Body of pancreas (tissue), 4 donors: Measurements from ENCODE around the gene ADGRE3. TPM values are rescaled to one million over a fixed set of nuclear protein-coding genes. Genes with fewer than 3 reads are reported as not detected.
"Not testable (repeated sequence)": the region's sequence is repeated elsewhere in the genome, so short reads cannot be mapped to it uniquely, and the experiment has no call there.

Source experiments
- ATAC-seq: fragments of 150-250 bp; one replicate; pipeline ENCODE4 v1.9.1; 2016
- DNase-seq, 4 donors: peaks; one replicate each; pipeline ENCODE4 v3.0.0-alpha.2; 2019
- H3K27ac ChIP-seq, 4 donors: fragments of 200-600 bp; sonication (generic); 1 replicate in 3 of 4; 2 replicates in 1 of 4; pipeline versions ENCODE4 v1.5.1 to v1.6.1; 2016 to 2019; ENCODE audit warnings: mild to moderate bottlenecking in 1 of 4, mixed read lengths in 1 of 4, moderate library complexity in 1 of 4
- H3K27me3 ChIP-seq, 2 donors: fragments of 200-600 bp; sonication (generic); one replicate each; pipeline ENCODE4 v1.6.0; 2016; ENCODE audit warnings: mild to moderate bottlenecking in 1 of 2
- H3K36me3 ChIP-seq, 2 donors: fragments of 200-600 bp; sonication (generic); replicated peaks in 1 of 2; 2 replicates each; pipeline ENCODE4 v1.5.1; 2016; ENCODE audit warnings: low read depth in 2 of 2; ENCODE audit not compliant: insufficient read depth in 1 of 2
- H3K4me1 ChIP-seq: fragments of 200-600 bp; sonication (generic); one replicate; pipeline ENCODE4 v1.6.0; 2016
- H3K4me3 ChIP-seq, 2 donors: fragments of 200-600 bp; sonication (generic); 1 replicate in 1 of 2; 2 replicates in 1 of 2; pipeline ENCODE4 v1.5.1; 2016 to 2019
- H3K9me3 ChIP-seq, 3 donors: fragments of 200-600 bp; sonication (generic); 1 replicate in 2 of 3; 2 replicates in 1 of 3; pipeline ENCODE4 v1.5.1; 2016
- CTCF ChIP-seq, 7 experiments: fragments of 450-650 bp in 4 of 7; fragments of 200-600 bp in 3 of 7; sonication (generic) in 3 of 7; IDR thresholded peaks; one replicate each; pipeline ENCODE4 v1.5.1; 2016 to 2019; ENCODE audit warnings: antibody characterized with exemption in 7 of 7
- POLR2A ChIP-seq, 3 donors: fragments of 450-650 bp; IDR thresholded peaks; one replicate each; pipeline ENCODE4 v1.6.1; 2016; ENCODE audit warnings: antibody characterized with exemption in 3 of 3, mild to moderate bottlenecking in 2 of 3
- WGBS, 2 donors: methylation state at CpG; one replicate each; pipeline ENCODE4 v1.1.5; 2017; 5-methylcytosine and 5-hydroxymethylcytosine counted together
- intact Hi-C: fragments of 100-400 bp; cut with DNase I; formaldehyde crosslinking; loops from one replicate; pipeline ENCODE4 v1.15.1; 2023
- total RNA-seq, 2 donors: library from RNA; depleted of rRNA; stranded (reverse); fragments of >200 nt; gene quantifications; one replicate each; pipeline ENCODE4 v1.1.0, GENCODE V29; 2016

The ADGRE3 gene
- total RNA-seq, 2 donors from 2014 or later = not detected

- H3K27me3 ChIP-seq = no peaks in the 10 kb centered on the region
- no peaks in the 10 kb centered on the region for H3K4me1 ChIP-seq
- no peaks in the 10 kb centered on the region for H3K9me3 ChIP-seq
- WGBS, 2 donors = 31 to 42% methylated on average over 4 of the region's 4 CpGs
- no peaks in the 10 kb centered on the region for H3K36me3 ChIP-seq
- DNase-seq (peak in 1 of 4 donors; percentile 28), ATAC-seq (no peak)
- no peak for TF ChIP-seq POLR2A (IDR thresholded peaks at IDR 0.05)
- TF ChIP-seq CTCF (IDR thresholded peaks at IDR 0.05) = no peak
- no peak overlapping the region for H3K27ac ChIP-seq
- intact Hi-C loops = no loop called here
- no peak overlapping the region for H3K4me3 ChIP-seq
These were observed 60.6 kb downstream of the ADGRE3 start for GRCh38 chr19:14614099-14614412.

GRCh38 chr19:14613399-14614098 lies 61.1 kb downstream of the ADGRE3 start:
- 51 to 67% methylated on average over 14 of the region's 14 CpGs for WGBS, 2 donors
- H3K4me1 ChIP-seq, H3K27me3 ChIP-seq, H3K27ac ChIP-seq, H3K9me3 ChIP-seq, ATAC-seq, DNase-seq, H3K36me3 ChIP-seq, H3K4me3 ChIP-seq, intact Hi-C loops: not testable (repeated sequence)

GRCh38 chr19:14612657-14613056 lies 62.0 kb downstream of the ADGRE3 start:
- TF ChIP-seq CTCF (IDR thresholded peaks at IDR 0.05) (no peak), POLR2A (IDR thresholded peaks at IDR 0.05) (no peak)
- ATAC-seq = no peak
- no peak overlapping the region for H3K4me3 ChIP-seq
- H3K4me1 ChIP-seq = no peaks in the 10 kb centered on the region
- intact Hi-C loops = no loop called here
- H3K27me3 ChIP-seq = no peaks in the 10 kb centered on the region
- H3K36me3 ChIP-seq = no peaks in the 10 kb centered on the region
- no peak overlapping the region for H3K27ac ChIP-seq
- H3K9me3 ChIP-seq = no peaks in the 10 kb centered on the region
- WGBS, 2 donors = 71 to 88% methylated on average over 4 of the region's 4 CpGs
- DNase-seq = no peak

GRCh38 chr19:14612242-14612641 lies 62.4 kb downstream of the ADGRE3 start:
- H3K27ac ChIP-seq, H3K4me1 ChIP-seq, H3K36me3 ChIP-seq, H3K27me3 ChIP-seq, DNase-seq, intact Hi-C loops, H3K4me3 ChIP-seq, ATAC-seq, H3K9me3 ChIP-seq: not testable (repeated sequence)
- WGBS, 2 donors = 65 to 70% methylated on average over 5 of the region's 5 CpGs

GRCh38 chr19:14611051-14611450 lies 63.6 kb downstream of the ADGRE3 start:
- Histone ChIP-seq H3K9me3 (no peaks in the 10 kb centered on the region), H3K27ac (no peak overlapping the region), H3K27me3 (no peaks in the 10 kb centered on the region), H3K4me3 (no peak overlapping the region), H3K36me3 (no peaks in the 10 kb centered on the region), H3K4me1 (no peaks in the 10 kb centered on the region)
- WGBS, 2 donors = 48 to 55% methylated on average over 4 of the region's 4 CpGs
- DNase-seq (no peak), ATAC-seq (no peak)
- intact Hi-C loops = no loop called here
- TF ChIP-seq CTCF (IDR thresholded peaks at IDR 0.05) (no peak), POLR2A (IDR thresholded peaks at IDR 0.05) (no peak)

GRCh38 chr19:14606627-14607026 lies 68.0 kb downstream of the ADGRE3 start:
- peaks cover 0 to 3% (median 0%) of the 10 kb centered on the region in 3 donors for H3K9me3 ChIP-seq
- DNase-seq = no peak
- no peaks in the 10 kb centered on the region for H3K36me3 ChIP-seq
- no peaks in the 10 kb centered on the region for H3K27me3 ChIP-seq
- no peaks in the 10 kb centered on the region for H3K4me1 ChIP-seq
- intact Hi-C loops = no loop called here
- no peak for TF ChIP-seq CTCF (IDR thresholded peaks at IDR 0.05)
- TF ChIP-seq POLR2A (IDR thresholded peaks at IDR 0.05) = no peak
- no peak for ATAC-seq
- H3K27ac ChIP-seq = no peak overlapping the region
- 53 to 59% methylated on average over 9 of the region's 9 CpGs for WGBS, 2 donors
- H3K4me3 ChIP-seq = no peak overlapping the region
